SK-N-SH (cell line): ENCODE results near the gene C10orf90. TPM values are rescaled to one million over a fixed set of nuclear protein-coding genes. Genes with fewer than 3 reads are reported as not detected.

Experiments
- CTCF ChIA-PET: fragments of 300-600, 350-600 bp; formaldehyde crosslinking; extraction: SDS; loops from one replicate; lab custom pipeline; 2021; lab: Yijun Ruan, JAX
- POLR2A ChIA-PET: fragments of 350-600 bp; sonication (Branson Sonifier 250); formaldehyde crosslinking; extraction: SDS; loops from one replicate; lab custom pipeline; 2020; ENCODE audit warnings: antibody characterized with exemption, inconsistent platforms; lab: Yijun Ruan, JAX
- DNase-seq: peaks from one replicate; pipeline ENCODE4 v3.0.0; 2012
- H2AFZ ChIP-seq: fragments of 200-600 bp; sonication (generic); 2 replicates; pipeline ENCODE4 v1.8.1; 2016; ENCODE audit warnings: antibody characterized with exemption, mild to moderate bottlenecking, low read depth
- H3F3A ChIP-seq: fragments of 200-600 bp; sonication (generic); replicated peaks from 2 replicates; pipeline ENCODE3; 2016; ENCODE audit warnings: antibody characterized with exemption, mild to moderate bottlenecking; ENCODE audit not compliant: insufficient read depth
- H3K27ac ChIP-seq, 2 experiments: fragments of 200-500 bp in 1 of 2; fragments of 200-600 bp in 1 of 2; sonication (Bioruptor generic) in 1 of 2; sonication (generic), shearing (Covaris generic) in 1 of 2; 2 replicates each; pipeline versions ENCODE4 v1.5.1 to v1.6.1; 2014 to 2016; ENCODE audit warnings: low read depth in 2 of 2, inconsistent platforms in 1 of 2, low read length in 1 of 2, mild to moderate bottlenecking in 1 of 2, mixed read lengths in 1 of 2
- H3K27me3 ChIP-seq: fragments of 200-600 bp; sonication (generic), shearing (Covaris generic); 2 replicates; pipeline ENCODE4 v1.6.1; 2016; ENCODE audit warnings: mixed run types; ENCODE audit not compliant: insufficient read depth
- H3K36me3 ChIP-seq, 2 experiments: fragments of 200-500 bp in 1 of 2; fragments of 200-600 bp in 1 of 2; sonication (Bioruptor generic) in 1 of 2; sonication (generic) in 1 of 2; replicated peaks in 1 of 2; 2 replicates each; pipeline versions ENCODE3 to v1.5.1; 2014 to 2016; ENCODE audit warnings: low read length in 1 of 2, mild to moderate bottlenecking in 1 of 2; ENCODE audit not compliant: insufficient read depth in 2 of 2, control insufficient read depth in 1 of 2
- H3K4me1 ChIP-seq, 2 experiments: fragments of 200-500 bp in 1 of 2; fragments of 200-600 bp in 1 of 2; sonication (Bioruptor generic) in 1 of 2; sonication (generic), shearing (Covaris generic) in 1 of 2; 2 replicates each; pipeline versions ENCODE4 v1.5.1 to v1.6.1; 2014 to 2016; ENCODE audit warnings: low read depth in 1 of 2, low read length in 1 of 2, mixed run types in 1 of 2; ENCODE audit not compliant: insufficient read depth in 2 of 2, control insufficient read depth in 1 of 2
- H3K4me2 ChIP-seq: fragments of 200-600 bp; sonication (generic), shearing (Covaris generic); 2 replicates; pipeline ENCODE4 v1.6.1; 2017; ENCODE audit warnings: mixed run types
- H3K4me3 ChIP-seq, 2 experiments: fragments of 200-500 bp in 1 of 2; fragments of 200-600 bp in 1 of 2; sonication (Bioruptor generic) in 1 of 2; sonication (generic), shearing (Covaris generic) in 1 of 2; 2 replicates each; pipeline versions ENCODE4 v1.5.1 to v1.8.1; 2014 to 2016; ENCODE audit warnings: low read depth in 2 of 2, inconsistent platforms in 1 of 2, low read length in 1 of 2, mild to moderate bottlenecking in 1 of 2, mixed read lengths in 1 of 2, moderate library complexity in 1 of 2
- H3K79me2 ChIP-seq: fragments of 200-600 bp; sonication (generic); 2 replicates; pipeline ENCODE4 v1.8.1; 2017; ENCODE audit warnings: mild to moderate bottlenecking; ENCODE audit not compliant: insufficient read depth
- H3K9ac ChIP-seq: fragments of 200-600 bp; sonication (generic); 2 replicates; pipeline ENCODE4 v1.6.1; 2017; ENCODE audit warnings: mixed run types
- H3K9me2 ChIP-seq: fragments of 200-600 bp; sonication (generic); 2 replicates; pipeline ENCODE4 v1.6.1; 2017; ENCODE audit warnings: mixed run types
- H3K9me3 ChIP-seq: fragments of 200-600 bp; sonication (generic); 2 replicates; pipeline ENCODE4 v1.6.1; 2017; ENCODE audit warnings: mixed run types, mild to moderate bottlenecking, moderate library complexity
- H4K20me1 ChIP-seq: fragments of 200-600 bp; sonication (generic); 2 replicates; pipeline ENCODE4 v1.6.1; 2017; ENCODE audit warnings: mild to moderate bottlenecking, mixed run types; ENCODE audit not compliant: insufficient read depth
- FOXM1 ChIP-seq: IDR thresholded peaks from 2 replicates; pipeline ENCODE4 v1.4.0; 2012; ENCODE audit warnings: low read depth, mild to moderate bottlenecking
- GABPA ChIP-seq: IDR thresholded peaks from 2 replicates; pipeline ENCODE4 v1.4.0; 2012; ENCODE audit warnings: low read depth, mild to moderate bottlenecking
- GATA2 ChIP-seq: sonication (generic); formaldehyde crosslinking; IDR thresholded peaks from 2 replicates; pipeline ENCODE4 v1.5.0; 2020; ENCODE audit warnings: mild to moderate bottlenecking, missing genetic modification reagents
- JUND ChIP-seq: IDR thresholded peaks from 2 replicates; pipeline ENCODE4 v1.4.0; 2012
- RCOR1 ChIP-seq: fragments of 150-350 bp; IDR thresholded peaks from 2 replicates; pipeline ENCODE4 v1.6.1; 2017; ENCODE audit warnings: antibody characterized with exemption, low read length
- RXRA ChIP-seq: IDR thresholded peaks from 2 replicates; pipeline ENCODE4 v1.4.0; 2012; ENCODE audit warnings: low read depth, mild to moderate bottlenecking, borderline replicate concordance
- SIN3A ChIP-seq: IDR thresholded peaks from 2 replicates; pipeline ENCODE4 v1.6.1; 2012; ENCODE audit warnings: low read depth, mild to moderate bottlenecking, low read length, moderate library complexity, borderline replicate concordance
- SMC3 ChIP-seq: IDR thresholded peaks from 2 replicates; pipeline ENCODE4 v1.6.1; 2012; ENCODE audit warnings: low read depth, low read length, improper control_type of control experiment
- YY1 ChIP-seq: IDR thresholded peaks from 2 replicates; pipeline ENCODE4 v1.4.0; 2012; ENCODE audit warnings: low read depth, mild to moderate bottlenecking
- WGBS: methylation state at CpG from one replicate; pipeline ENCODE4 v1.1.6; 2017; ENCODE audit warnings: low lambda C conversion rate; 5-methylcytosine and 5-hydroxymethylcytosine counted together
- polyA plus RNA-seq, 3 experiments: library from polyadenylated mRNA; depleted of rRNA; stranded (reverse); fragments of >200 nt; gene quantifications; 2 replicates each; pipeline ENCODE4 v1.2.3, GENCODE V29; 2012
- TF ChIP-seq, protein P1 (sequence below): IDR thresholded peaks from 2 replicates; pipeline ENCODE4 v1.6.1; 2012; ENCODE audit warnings: mild to moderate bottlenecking, low read depth, low read length, moderate library complexity

C10orf90 gene
- polyA plus RNA-seq, 1 of the 3 experiments (the other 2 are of a cell fraction) = 0.21 TPM

DNA sequence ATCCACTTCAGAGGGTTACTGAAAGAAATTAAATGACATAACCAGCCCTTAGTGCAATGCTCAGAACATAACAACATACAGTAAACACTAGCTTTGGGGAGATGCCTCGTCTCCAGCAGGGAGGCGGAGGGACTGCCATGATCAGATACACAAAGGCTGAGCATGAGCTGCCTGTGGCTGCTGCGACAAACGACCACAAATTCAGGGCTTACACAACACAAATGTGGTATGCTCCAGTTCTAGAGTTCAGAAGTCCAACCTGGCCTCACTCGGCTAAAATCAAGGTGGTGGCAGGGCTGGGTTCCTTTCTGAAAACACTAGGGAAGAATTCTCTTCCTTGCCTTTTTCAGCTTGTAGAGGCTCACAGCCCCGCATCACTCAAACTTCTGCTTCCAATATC lies 154.0 kb downstream of the C10orf90 start:
- WGBS = 53% methylated on average over 6 of the region's 6 CpGs
- TF ChIP-seq FOXM1 (no peak), SMC3 (no peak), JUND (no peak), SIN3A (no peak), YY1 (no peak), RCOR1 (no peak), GATA2 (no peak)
- TF ChIP-seq, protein P1, sequence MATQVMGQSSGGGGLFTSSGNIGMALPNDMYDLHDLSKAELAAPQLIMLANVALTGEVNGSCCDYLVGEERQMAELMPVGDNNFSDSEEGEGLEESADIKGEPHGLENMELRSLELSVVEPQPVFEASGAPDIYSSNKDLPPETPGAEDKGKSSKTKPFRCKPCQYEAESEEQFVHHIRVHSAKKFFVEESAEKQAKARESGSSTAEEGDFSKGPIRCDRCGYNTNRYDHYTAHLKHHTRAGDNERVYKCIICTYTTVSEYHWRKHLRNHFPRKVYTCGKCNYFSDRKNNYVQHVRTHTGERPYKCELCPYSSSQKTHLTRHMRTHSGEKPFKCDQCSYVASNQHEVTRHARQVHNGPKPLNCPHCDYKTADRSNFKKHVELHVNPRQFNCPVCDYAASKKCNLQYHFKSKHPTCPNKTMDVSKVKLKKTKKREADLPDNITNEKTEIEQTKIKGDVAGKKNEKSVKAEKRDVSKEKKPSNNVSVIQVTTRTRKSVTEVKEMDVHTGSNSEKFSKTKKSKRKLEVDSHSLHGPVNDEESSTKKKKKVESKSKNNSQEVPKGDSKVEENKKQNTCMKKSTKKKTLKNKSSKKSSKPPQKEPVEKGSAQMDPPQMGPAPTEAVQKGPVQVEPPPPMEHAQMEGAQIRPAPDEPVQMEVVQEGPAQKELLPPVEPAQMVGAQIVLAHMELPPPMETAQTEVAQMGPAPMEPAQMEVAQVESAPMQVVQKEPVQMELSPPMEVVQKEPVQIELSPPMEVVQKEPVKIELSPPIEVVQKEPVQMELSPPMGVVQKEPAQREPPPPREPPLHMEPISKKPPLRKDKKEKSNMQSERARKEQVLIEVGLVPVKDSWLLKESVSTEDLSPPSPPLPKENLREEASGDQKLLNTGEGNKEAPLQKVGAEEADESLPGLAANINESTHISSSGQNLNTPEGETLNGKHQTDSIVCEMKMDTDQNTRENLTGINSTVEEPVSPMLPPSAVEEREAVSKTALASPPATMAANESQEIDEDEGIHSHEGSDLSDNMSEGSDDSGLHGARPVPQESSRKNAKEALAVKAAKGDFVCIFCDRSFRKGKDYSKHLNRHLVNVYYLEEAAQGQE = no peak
- H3K9me3 ChIP-seq = no peaks in the 10 kb centered on the region
- H3K4me3 ChIP-seq = no peak overlapping the region
- no peaks in the 10 kb centered on the region for H3K9me2 ChIP-seq
- H3K36me3 ChIP-seq = no peaks in the 10 kb centered on the region
- H2AFZ ChIP-seq = no peak overlapping the region
- no peaks in the 10 kb centered on the region for H3K27me3 ChIP-seq
- ChIA-PET CTCF (interaction anchor here (7.8 kb wide), 1 partner anchor 13 kb away, joined by 41 read pairs; no protein-coding TSS in a partner anchor), POLR2A (no interaction called here)
- no peak overlapping the region for H3K27ac ChIP-seq
- no peaks in the 10 kb centered on the region for H4K20me1 ChIP-seq
- DNase-seq = no peak
- no peak overlapping the region for H3K4me2 ChIP-seq
- no peaks in the 10 kb centered on the region for H3K79me2 ChIP-seq
- no peaks in the 10 kb centered on the region for H3F3A ChIP-seq
- no peak overlapping the region for H3K9ac ChIP-seq
- no peaks in the 10 kb centered on the region; a peak in 1 of 4 replicates for H3K4me1 ChIP-seq

DNA sequence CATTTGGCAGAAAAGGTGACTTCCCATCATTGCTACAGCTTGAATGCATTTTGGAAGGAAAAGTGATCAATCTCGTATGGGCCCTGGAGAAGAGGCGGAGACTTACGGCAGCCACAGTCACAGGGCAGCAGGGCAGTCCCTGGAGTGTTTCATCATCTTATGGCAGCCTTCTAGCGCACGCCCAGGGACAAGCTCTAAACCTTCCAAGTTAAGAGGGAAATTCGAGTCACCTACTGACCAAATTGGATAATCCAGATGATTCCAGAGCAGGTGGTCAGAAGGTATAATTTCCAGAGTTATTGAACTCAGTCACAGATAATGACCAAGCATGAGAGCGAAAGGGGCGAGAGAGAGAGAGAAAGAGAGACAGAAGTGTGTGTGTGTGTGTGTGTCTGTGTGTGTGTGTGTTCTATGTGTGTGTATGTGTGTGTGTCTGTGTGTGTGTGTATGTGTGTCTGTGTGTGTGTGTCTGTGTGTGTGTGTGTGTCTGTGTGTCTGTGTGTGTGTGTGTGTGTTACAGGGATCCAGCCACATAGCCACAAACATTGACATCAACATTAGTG lies 158.5 kb downstream of the C10orf90 start:
- Histone ChIP-seq H3K4me1 (no peaks in the 10 kb centered on the region; a peak in 1 of 4 replicates), H3K36me3 (no peaks in the 10 kb centered on the region), H3K4me3 (no peak overlapping the region), H4K20me1 (no peaks in the 10 kb centered on the region), H3K79me2 (no peaks in the 10 kb centered on the region), H2AFZ (no peak overlapping the region), H3K27ac (no peak overlapping the region), H3K9me2 (no peaks in the 10 kb centered on the region), H3K9me3 (no peaks in the 10 kb centered on the region), H3K27me3 (no peaks in the 10 kb centered on the region), H3F3A (no peaks in the 10 kb centered on the region), H3K9ac (no peak overlapping the region), H3K4me2 (no peak overlapping the region)
- WGBS = 70% methylated on average over 8 of the region's 8 CpGs
- no peak for TF ChIP-seq RXRA
- no peak for TF ChIP-seq GABPA
- ChIA-PET CTCF (interaction anchor here (0.9 to 7.8 kb wide), 3 partner anchors 8 to 578 kb away, joined by 3 to 41 read pairs (median 6); no protein-coding TSS in a partner anchor), POLR2A (no interaction called here)
- no peak for DNase-seq
